Globus pallidus (tissue), 1 donor: ENCODE results near the gene MAS1L.

ENCODE experiments used
- DNase-seq: peaks from one replicate; pipeline ENCODE4 v3.0.0-alpha.2; 2015; ENCODE audit warnings: low spot score

Gene MAS1L

DNA sequence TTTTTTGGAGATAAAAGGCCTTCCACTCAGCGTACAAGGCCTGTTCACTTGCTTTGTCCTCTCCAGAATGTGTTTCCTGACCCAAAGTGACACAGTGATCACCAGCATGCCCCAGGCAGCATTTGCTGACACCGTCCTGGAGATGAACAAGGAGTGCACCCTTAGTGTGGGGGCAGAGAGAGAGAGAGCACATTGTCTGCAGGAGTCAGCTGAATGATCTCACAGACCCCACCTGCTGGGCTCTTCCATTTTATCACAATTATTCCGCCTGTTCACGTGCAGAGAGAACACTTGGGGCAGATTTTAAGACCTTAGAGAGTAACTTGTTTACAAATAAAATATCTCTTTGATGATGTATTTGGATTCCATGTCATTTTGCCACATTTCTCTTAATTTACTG is 22.4 kb upstream of the MAS1L start:
- no peak for DNase-seq

DNA sequence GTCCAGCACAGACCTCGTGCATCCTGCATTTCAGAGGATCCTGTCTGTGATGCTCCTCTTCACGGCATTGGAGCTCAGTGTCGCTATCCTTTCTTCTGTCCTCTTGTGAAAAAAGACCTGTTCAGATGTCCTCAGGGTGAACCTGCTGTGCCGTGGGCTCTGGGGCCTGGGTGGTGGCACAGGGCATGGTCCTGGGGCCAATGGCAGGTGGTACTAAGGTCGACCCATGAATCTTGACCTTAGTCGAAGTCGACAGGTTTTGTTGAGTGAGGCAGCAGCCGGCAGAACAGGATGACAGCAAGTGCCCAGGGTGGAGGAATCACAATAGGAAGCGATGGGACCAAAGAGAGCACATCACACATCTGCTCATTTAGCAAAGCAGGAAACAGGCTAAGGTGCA is 22.0 kb upstream of the MAS1L start:
- DNase-seq: no peak

DNA sequence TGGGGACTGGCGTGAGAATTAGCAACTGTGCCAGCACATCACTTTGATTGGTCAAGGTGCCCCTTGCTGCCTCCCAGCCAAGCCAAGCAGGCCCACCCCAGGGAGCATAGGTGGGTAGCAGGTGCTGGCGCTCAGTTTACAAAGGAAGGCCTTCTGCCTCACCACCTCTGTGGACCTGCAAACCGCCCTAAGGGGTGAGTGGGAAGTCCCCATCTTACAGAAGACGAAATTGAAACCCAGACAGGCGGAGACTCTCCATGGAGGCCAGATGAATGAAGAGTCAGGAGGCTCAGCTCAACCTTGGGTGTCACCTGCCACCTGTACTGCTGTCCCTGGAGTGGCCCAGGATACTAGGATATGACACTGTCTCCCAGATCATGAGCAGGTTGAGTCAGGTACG is 21.5 kb upstream of the MAS1L start:
- DNase-seq: no peak

DNA sequence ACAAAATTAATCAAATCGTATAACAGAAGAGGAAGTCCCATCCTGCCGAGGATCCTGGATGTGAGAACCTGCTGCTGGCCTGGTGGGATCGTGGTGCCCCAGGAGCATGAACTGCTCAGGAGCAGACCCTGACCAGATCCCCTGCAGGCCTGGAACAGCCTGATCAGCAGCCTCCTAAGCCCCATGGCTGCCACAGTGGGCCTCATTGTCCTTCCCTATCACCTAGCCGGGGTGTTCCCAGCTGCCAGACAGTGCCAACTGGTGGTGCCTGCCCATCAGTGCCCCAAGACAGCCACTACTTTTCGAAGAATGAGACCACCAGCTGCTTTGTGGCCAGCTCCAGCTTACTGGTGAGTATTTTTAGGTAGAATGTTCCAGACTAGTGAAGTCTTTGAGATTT is 19.6 kb upstream of the MAS1L start:
- DNase-seq: no peak

- DNase-seq: no peak
Observed at GRCh38 chr6:29506446-29507067, 18.8 kb upstream of the MAS1L start.

- no peak for DNase-seq
Observed at GRCh38 chr6:29505808-29506207, 18.1 kb upstream of the MAS1L start.

DNA sequence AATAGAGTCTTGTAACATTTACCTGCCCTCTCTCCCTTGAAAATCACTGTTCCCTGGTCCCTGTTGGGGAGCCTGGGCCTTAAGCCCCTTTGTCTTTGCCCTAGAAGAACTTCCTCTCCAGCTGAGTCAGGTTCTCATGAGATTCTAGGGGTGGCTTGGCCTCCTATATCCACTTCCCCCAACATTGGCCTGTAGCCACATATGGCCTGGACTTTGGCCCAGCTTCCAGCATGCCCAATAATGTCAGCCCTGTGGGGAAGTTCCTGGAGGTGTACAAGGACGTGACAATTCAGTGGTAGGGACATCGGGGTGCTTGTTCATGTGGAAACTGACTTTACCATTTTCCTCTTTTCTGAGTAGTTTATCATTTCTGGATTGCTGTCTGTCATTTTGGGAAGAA is 17.2 kb upstream of the MAS1L start:
- DNase-seq: no peak

DNA sequence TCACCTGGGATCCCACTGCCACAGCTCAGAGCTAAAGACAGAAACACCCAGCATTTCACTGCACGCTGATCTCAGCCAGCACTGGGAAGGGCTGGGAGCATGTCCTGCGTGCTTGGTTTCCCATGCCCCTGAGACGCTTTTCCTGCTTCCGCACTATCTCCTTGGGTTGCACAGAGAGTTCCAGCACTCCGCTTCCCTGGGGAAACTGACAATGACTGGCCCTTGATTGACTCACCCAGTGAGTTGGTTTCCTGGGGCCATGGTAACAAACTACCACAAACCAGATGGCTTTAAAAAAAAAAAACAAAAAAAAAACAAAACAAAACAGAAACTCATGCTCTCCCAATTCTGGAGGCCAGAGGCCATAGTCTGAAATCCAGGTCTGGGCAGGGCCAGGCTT is 14.8 kb upstream of the MAS1L start:
- no peak for DNase-seq

- no peak for DNase-seq
Observed at GRCh38 chr6:29502181-29502580, 14.4 kb upstream of the MAS1L start.

DNA sequence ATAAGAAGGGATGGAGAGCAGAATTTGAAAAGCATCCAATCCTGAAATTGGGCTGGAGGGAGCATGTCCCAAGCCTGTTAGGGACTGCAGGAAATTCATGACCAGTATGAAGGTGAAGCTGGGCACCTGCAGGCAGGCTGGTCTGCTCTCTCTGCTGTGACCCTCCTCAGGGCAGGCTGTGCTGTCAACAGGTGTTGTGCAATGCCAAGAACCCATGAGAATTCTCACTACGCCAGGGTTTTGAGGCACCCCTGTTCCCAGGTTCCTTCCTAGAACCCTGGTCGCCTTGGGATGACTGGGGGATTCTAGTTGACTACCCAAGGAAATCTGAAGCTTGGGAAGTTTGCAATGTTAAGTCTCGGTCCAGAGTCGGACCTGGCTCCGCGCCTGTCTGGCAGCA is 13.3 kb upstream of the MAS1L start:
- DNase-seq: no peak

GRCh38 chr6:29500594-29500993 is 12.8 kb upstream of the MAS1L start:
- no peak for DNase-seq

DNA sequence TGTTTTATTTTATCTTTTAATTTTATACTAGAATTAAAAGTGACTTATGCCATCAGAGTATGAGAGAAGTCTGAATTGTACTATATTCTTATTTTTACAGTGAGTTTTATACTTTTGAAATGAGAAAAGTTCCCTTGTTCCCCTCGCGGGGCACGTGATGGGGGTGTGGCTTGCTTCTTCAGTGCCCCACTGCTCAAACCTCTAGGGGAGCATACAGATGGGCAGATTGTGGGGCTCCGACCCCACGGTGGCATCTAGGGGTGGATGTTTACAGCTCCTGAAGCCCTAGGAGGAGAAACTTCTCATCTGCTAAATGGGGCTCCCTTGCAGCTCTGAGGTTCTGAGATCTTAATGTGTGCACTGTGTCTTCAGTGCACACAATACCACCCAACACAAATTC is 11.9 kb upstream of the MAS1L start:
- no peak for DNase-seq

DNA sequence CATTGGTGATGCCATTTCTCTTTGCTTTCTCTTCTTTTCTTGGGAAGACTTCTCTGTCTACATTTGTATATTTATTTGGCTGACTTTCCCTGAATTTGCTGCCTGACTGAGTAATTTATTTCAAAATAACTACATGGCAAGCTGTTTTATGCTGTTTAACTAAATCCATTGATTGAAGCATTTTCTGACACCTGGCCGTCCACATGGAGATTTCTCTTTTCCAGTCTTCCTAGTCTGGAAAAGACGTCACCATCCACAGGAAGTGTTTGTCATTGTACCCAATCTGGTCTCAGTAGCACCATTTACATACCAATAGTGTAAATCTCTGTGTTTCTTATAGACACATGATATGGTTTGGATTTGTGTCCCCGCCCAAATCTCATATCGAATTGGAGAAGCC is 9.2 kb upstream of the MAS1L start:
- no peak for DNase-seq

GRCh38 chr6:29495571-29495970 is 7.8 kb upstream of the MAS1L start:
- DNase-seq: no peak

DNA sequence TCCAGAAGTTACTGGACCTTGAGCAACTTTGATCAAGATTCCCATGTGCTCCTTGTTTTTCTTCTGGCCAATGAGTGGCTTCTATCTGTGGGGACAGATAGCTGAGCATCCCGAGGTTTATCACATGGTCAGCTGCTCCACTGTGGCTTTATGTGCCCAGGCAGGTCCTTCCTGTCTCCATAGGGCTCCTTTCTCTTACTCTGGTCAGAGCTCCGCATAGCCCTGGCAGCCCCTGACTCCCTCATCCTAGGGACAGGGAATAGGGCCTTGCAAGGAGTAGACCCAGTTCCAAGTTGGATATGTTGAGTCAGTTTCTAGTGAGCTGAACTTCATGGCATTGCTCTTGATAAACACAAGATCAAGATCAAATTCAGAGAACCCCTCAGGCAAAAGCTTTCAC is 6.4 kb upstream of the MAS1L start:
- DNase-seq: no peak

DNA sequence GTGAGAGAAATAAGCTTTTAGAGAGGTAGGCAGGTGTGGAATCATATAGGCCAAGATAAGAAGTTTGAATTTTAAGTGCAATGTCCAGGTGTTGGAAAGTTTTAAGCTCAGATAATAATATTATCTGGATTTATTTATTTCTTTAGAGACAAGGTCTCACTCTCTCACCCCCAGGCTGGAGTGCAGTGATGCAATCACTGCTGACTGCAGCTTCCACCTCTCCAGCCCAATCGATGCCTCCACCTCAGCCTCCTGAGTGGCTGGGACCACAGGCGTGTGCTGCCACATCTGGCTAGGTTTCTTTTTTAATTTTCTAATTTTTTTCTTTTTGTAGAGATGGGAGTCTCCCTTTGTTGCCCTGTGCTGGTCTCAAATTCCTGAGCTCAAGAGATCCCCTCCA is 5.5 kb upstream of the MAS1L start:
- no peak for DNase-seq

DNA sequence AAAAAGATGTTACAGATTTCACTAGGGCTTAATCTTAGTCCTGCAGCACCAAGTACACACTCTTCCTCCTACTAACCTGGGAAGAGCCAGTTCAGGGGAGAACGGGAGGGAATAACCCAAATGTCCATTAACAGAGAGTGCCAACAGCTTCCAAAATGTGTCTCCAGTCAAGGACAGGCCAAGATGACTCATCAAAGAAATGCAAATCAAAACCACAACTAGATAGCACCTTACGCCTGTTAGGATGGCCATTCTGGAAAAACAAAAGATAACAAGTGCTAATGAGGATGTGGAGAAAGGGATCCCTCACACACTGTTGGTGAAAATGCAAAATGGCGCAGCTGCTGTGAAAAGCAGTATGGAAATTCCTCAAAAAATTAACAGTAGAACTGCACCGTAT is 3.8 kb upstream of the MAS1L start:
- no peak for DNase-seq

DNA sequence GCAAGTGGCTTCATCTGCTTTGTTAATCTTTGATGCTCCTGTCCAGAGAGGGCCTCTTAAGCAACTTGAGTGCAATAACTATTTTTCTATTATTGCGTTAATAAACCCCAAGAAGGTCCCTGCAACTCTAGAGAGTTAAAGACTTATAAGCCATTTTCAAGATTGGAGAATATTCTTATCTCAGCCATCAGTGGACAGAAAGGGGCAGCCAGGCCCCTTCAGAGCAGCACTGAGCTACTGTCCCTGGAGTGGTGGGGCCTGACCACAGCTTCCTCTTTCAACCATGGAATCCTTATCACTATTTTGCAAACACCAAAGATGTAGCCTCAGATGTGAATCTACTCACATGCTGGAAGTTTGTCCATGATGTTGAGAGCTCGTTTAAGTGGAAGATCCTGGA is 2.8 kb upstream of the MAS1L start:
- no peak for DNase-seq

GRCh38 chr6:29490055-29490454 is 2.3 kb upstream of the MAS1L start:
- DNase-seq: no peak

DNA sequence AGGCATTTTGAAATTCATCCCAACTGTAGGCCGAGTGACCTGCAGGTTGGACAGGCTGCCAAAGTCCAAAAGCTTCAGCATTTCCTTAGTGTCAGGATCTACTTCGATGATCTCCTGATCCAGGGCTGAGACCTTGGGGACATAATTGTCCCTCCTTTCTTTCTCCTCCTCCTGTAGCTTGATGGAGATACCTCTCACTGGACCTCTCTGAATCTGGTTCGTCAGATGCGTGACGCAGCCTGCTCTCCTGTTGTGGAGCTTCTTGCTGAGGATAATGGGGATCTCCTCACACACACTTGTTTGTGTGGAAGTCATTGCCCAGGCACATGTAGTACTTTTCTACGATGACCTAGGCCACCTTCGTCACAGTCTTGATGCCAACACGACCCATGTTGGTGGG is 1.5 kb upstream of the MAS1L start:
- no peak for DNase-seq

GRCh38 chr6:29488874-29489273 is 1.1 kb upstream of the MAS1L start:
- no peak for DNase-seq

DNA sequence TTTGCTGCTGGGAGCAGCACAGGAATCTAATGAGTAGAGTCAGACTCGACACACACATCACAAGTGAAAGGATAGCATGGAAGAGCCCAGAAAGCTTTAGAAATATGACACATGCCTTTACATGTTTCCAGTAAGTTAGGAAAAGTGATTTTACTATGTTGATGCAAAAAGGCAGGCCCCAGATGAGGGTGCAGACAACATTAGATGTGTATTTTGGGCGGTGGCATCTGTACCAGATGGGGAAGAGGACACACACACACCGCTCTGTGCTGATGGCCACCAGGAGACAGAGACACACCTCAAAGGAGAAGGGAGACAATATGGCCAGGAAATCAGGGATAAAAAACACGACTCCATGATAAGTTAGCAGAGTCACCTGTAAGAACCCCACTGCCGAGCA is 625 bp downstream of the MAS1L start:
- no peak for DNase-seq

DNA sequence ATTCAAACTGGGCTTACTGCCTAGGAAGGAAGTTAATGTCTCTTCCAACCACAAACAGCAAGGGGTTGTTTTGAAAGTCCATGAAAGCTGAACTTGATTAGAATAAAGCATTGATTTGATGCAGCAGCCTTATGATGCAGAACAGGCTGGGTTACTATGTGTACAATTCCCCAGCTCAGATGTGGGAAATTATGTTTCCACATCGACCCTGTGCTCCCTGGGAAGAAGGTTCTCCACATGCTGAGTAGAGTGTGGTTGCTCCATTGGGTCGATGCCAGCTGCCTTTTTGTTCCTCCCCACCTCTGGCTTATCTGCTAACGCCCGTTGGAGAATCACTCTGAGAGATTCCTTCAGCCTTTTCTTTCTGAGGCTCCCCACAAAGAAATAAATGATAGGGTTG is 1.2 kb downstream of the MAS1L start:
- no peak for DNase-seq

DNA sequence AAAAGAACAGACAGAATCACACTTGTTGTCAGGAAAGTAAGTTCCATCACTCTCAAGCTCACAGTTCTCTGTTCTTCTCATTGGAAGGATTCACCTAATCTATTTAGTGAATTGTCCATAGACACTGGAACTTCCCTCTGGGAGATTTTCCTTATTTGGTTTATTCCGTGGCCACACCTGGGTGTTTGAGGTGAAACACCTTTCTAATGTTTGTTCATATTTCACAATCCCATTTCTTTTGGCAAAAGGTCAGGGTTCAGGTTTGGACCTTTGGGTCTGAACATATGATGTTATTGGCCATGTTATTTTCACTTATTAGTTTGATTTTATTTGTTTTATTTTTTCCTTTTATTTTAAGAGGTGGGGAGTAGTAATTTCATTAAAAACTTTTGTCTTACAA is 4.0 kb downstream of the MAS1L start:
- no peak for DNase-seq

GRCh38 chr6:29483186-29483585 is 4.6 kb downstream of the MAS1L start:
- no peak for DNase-seq
